ENCODE measurements around the gene DYNLRB1.

DNA sequence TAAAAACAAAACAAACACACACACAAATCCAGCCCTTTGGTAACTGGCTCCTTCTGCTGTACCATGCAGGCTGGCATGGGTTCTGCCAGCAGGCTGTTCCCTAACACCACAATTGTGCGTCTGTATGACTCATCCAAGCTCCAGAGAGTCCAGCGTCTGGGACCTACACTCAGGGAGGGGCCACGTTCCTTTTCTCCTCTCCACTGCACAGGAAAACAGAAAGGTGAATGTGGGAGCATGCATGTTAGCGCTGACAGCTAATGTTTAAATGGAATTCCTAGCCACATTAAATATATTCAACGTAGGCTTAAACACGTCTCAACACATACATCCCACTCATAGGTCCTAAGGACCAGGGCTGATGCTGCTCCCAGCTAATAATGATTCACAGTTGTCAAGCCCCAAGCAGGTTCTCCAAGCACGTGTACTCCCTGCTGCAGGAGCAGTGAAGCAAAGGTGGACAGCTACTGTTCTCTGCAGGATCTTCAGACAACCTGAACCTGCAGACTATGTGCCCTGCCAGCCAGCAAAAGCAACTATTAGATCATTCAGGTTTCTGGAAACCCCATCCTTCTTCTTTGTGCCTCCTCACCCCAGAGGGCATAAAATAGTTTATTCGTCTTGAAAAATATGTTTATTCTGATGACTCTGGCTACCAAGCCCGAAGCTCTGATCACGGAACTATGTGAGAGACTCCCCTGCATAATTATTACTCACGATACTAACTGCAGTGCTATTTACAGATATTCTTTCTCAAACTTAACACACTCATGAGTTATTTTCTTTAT, 63.2 kb downstream of the DYNLRB1 start:
- TF ChIP-seq, protein P1, sequence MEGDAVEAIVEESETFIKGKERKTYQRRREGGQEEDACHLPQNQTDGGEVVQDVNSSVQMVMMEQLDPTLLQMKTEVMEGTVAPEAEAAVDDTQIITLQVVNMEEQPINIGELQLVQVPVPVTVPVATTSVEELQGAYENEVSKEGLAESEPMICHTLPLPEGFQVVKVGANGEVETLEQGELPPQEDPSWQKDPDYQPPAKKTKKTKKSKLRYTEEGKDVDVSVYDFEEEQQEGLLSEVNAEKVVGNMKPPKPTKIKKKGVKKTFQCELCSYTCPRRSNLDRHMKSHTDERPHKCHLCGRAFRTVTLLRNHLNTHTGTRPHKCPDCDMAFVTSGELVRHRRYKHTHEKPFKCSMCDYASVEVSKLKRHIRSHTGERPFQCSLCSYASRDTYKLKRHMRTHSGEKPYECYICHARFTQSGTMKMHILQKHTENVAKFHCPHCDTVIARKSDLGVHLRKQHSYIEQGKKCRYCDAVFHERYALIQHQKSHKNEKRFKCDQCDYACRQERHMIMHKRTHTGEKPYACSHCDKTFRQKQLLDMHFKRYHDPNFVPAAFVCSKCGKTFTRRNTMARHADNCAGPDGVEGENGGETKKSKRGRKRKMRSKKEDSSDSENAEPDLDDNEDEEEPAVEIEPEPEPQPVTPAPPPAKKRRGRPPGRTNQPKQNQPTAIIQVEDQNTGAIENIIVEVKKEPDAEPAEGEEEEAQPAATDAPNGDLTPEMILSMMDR (conservative IDR thresholded peaks at IDR 0.05 in 1 of 2, IDR thresholded peaks at IDR 0.05 in 1 of 2; ENCODE audit: low read depth in 1 of 2, low read length in 2 of 2), result peak; percentile 75 to 88
- no peak for TF ChIP-seq EZH2 (IDR thresholded peaks at IDR 0.05; ENCODE audit: low read length, missing control alignments)

Measured in fibroblast of lung (primary cell).